ENCODE results near the gene TOR4A.

DNA sequence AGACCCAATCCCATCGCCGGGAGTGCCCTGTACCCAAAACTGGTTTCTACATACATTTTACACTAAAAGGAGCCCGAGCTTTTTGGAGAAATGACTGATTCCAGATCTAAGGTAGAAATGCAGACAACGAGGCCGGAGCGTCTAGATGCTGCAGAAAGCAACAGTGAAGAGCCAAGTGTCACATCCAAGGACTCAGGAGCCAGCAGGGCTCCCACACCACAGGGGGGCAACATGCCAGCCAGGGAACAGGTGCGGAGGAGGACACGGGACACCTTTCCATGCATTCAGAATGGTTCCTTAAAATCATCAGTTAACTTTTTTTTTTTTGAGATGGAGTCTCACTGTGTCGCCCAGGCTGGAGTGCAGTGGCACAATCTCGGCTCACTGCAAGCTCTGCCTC lies 47.6 kb downstream of the TOR4A start:
- no peak for TF ChIP-seq POLR2A (IDR thresholded peaks at IDR 0.05; ENCODE audit: low read depth, low read length)
- no peak for TF ChIP-seq POLR2AphosphoS5 (IDR thresholded peaks at IDR 0.05; ENCODE audit: low read depth, low read length)
- no peak for TF ChIP-seq TAF1 (IDR thresholded peaks at IDR 0.05; ENCODE audit: low read depth, low read length)

Measured in GM12891 (cell line).